NCI-H1694 treated with DMSO at 0.1 percent for 48 hours (cell line): ENCODE results near the gene TMEM50B.
"Not testable (repeated sequence)": the region's sequence is repeated elsewhere in the genome, so short reads cannot be mapped to it uniquely, and the experiment has no call there.

Experiments
- DNase-seq: peaks from one replicate; lab custom pipeline; 2025; lab: John Stamatoyannopoulos, UW

TMEM50B gene

DNA sequence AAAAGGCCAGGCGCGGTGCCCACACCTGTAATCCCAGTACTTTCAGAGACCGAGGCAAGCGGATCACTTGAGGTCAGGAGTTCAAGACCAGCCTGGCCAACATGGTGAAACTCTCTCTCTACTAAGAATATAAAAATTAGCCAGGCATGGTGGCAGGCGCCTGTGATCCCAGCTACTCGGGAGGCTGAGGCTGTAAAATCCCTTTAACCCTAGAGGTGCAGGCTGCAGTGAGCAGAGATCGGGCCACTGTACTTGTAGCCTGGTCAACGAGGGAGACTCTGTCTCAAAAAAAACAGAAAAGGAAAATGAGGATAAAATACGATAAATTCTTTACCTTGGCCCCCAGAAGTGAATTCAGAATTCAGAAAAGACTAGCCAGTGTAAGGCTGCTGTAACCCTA lies 1.6 kb downstream of the TMEM50B start:
- no peak for DNase-seq

DNA sequence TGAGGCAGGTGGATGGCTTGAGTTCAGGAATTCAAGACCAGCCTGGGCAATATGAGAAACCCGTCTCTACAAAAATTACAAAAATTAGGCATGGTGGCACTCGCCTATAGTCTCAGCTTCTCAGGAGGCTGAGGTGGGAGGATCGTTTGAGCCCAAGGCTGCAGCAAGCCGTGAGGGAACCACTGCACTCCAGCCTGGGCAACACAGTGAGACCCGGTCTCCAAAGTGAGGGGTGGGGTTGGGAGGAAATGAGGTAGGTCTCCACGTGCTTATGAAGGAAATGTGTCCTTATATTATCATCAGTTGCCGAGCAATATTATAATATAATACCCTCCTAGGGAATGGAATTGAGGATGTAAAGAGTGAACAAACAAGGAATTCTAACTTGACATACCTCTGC lies 2.7 kb downstream of the TMEM50B start:
- DNase-seq: no peak

DNA sequence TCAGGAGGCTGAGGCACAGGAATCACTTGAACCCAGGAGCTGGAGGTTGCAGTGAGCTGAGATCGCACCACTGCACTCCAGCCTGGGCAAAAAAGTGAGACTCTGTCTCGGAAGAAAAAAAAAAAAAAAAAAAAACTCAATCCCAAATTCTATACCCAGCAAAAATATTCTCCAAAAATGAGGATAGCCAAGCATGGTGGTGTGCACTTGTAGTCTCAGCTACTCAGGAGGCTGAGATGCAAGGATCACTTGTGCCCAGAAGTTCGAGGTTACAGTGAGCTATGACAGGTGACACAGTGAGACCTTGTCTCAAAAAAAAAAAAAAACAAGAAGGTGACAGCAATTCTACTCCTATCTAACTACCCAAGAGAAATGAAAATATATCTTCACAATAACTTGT lies 6.4 kb downstream of the TMEM50B start:
- no peak for DNase-seq

DNA sequence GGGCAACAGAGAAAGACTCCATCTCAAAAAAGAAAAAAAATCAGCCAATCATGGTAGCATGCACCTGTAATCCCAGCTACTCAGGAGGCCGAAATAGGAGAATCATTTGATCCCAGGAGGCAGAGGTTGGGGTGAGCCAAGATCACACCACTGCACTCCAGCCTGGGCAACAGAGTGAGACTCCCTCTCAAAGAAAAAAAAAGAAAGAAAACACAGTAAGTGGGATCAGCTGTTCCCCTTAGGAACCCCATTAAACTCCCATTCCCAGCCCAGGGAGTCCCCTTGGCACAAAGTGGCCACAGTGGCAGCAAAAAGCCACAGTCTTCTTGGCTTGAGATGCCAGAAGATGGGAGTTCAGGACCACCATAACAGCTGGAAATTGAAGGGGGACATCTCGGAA lies 9.1 kb downstream of the TMEM50B start:
- DNase-seq: no peak

DNA sequence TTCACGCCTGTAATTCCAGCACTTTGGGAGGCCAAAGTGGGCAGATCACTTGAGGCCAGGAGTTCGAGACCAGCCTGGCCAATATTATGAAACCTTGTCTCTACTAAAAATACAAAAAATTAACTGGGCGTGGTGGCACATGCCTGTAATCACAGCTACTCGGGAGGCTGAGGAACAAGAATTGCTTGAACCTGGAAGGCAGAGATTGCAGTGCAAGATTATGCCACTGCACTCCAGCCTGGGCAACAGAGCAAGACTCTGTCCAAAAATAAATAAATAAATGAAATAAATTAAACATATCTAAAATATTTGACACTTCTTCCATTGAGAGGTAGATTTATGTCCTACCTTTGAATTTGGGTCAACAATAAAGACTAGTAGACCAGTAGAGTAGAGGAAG lies 10.6 kb downstream of the TMEM50B start:
- not testable (repeated sequence) for DNase-seq

DNA sequence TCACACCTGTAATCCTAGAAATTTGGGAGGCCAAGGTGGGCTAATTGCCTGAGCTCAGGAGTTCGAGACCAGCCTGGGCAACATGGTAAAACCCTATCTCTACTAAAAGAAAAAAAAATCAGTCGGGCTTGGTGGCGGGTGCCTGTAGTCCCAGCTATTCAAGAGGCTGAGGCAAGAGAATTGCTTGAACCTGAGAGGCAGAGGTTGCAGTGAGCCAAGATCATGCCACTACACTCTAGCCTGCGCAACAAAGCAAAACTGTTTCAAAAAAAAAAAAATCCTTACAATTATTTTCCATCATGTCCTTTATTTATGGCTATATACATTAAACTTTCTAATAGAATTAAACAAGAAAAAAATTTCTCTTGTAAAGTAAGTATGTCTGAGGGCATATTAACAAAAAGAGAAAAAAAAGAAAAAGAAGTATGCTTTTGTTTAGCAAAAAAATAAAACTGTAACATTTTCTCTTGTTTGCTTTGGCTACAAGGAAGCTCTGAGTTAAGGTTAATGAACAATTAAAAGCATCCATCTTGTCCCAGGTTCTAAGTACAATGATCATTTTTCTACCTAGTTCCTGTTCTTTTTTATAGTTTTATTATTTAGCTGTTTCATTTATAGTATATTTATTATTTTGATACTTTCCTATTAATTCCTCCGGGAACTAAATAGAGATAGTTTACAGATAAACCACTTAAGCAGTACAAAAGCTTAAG lies 18.1 kb downstream of the TMEM50B start:
- DNase-seq: no peak

DNA sequence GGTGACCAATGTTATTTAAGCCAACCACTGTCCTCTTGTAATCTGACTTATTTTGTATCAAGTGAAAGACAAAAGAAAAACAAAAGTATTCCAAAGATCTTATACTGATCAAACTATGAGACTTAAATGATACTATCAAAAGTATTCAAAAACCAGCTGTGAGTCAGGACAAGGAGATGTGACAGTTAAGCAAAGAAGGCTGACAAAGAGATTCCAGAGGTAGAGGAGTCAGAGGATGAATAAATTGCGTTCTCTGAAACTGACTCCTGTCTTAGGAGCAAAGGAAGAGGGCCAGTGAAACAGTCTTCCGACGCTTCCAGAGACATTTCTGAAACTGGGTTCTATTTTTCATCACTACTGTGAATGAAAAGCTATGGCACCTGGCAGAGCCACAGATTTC lies 20.9 kb downstream of the TMEM50B start:
- no peak for DNase-seq

DNA sequence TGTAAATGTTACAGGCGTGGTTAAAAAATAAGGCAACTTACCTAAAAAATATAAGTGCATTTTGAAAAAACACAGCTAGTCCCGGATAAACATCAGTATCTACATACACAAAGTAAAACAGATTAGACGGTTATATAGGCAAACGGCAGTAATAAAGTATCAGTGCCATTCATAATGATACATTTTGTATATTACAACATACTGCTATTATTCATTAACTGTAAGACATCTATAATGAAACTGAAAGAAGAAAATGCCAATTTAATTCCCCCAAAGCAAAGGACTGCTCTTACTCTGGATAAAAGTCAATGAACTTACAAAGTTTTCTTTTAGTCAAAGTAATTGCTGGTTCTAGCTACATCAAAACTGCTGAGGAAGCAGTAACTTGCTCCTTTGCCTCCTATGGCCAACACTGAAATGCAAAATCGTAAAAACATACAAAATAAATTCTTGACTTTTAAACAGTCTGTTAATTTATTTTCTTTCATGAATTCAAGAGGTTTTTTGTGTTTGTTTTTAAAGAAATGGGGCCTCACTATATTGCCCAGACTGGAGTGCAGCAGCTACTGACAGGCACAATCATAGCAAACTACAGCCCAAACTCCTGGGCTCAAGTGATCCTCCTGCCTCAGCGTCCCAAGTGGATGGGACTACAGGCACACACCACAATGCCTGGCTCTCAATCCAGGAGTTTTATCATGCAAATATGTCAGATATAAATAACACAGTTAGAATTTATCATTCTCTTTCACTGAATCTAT lies 23.9 kb downstream of the TMEM50B start:
- no peak for DNase-seq

DNA sequence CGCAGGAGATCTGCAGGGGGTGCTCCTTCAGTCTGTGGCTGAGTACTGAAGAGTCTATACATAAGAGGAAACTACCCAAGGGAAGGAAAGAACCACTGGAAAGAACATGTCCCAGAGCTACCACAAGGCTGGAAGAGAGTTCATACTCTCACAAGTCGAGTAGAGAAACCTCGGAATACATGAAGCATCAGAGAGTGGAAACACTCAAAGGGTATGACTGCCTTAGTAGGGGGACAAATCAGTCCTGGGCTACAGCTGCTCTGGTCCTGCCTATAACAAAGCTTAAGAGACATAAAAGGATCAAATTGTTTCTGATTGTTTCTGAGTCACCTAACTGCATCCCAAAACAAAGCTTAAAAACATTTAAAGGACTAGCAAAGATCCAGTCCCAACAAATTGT lies 27.4 kb downstream of the TMEM50B start:
- DNase-seq: no peak

DNA sequence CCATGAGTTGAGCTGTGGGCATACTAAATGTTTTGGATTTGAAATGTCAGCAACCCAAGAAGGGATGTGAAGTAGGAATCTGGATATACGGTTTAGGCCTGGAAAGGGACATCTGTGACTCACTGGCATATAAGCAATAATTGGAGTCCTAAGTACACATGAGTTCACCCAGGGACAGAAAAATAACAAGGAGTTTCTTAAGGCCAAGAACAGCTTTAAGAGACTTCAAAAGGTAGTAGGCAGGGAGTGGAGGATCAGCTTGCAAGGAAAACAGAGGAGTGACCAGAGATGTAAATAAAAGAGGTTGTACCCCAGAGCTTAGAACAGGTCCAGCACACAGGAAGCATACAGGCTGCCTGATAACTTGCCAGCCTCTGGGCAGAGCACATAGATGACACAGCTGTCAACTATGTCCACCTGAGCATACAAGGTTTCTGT lies 28.1 kb downstream of the TMEM50B start:
- DNase-seq: no peak

DNA sequence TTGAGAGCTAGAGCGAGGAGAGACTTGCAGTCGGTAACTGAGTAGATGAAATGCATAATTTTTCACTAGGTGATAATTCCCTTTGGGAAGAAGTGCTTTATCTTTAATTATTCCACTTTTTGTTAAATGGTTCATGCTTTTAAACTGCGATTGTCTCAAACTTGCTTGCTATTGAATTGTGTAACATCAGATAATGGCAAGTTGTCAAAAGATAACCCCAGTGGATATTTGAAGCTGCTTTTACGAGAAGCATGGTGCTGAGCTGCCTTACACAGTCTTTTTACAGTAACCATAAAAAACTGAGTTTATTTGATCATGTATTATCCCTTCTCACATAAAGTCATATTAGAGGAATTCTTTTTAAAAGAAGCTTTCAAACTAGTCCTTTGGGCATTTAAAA lies 30.2 kb downstream of the TMEM50B start:
- no peak for DNase-seq

DNA sequence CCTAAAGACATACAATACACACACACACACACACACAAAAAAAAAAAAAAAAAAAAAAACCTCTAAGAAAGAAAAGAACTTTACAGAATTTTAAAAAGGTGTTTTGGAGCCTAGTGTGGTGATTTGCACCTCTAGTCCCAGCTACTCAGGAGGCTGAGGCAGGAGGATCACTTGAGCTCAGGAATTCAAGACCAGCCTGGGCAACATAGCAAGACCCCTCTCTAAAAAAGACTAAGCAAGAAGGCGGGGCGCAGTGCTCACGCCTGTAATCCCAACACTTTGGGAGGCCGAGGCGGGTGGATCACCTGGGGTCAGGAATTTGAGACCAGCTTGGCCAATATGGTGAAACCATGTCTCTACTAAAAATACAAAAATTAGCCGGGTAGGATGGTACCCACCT lies 33.2 kb downstream of the TMEM50B start:
- not testable (repeated sequence) for DNase-seq

DNA sequence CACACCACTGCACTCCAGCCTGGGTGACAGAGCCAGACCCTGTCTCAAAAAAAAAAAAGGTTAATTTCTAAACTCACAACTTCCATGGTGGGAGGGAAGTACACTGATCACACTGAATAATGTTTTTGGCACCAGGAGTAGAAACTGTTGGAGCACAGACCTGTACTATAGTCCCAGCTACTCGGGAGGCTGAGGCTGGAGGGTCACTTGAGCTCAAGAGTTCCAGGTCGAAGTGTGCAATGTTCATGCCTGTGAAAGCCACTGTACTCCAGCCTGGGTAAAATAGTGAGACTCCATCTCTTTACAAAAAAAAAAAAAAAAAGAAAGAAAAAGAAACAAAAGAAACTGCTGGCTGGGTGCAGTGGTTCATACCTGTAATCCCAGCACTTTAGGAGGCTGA lies 35.3 kb downstream of the TMEM50B start:
- DNase-seq: no peak

DNA sequence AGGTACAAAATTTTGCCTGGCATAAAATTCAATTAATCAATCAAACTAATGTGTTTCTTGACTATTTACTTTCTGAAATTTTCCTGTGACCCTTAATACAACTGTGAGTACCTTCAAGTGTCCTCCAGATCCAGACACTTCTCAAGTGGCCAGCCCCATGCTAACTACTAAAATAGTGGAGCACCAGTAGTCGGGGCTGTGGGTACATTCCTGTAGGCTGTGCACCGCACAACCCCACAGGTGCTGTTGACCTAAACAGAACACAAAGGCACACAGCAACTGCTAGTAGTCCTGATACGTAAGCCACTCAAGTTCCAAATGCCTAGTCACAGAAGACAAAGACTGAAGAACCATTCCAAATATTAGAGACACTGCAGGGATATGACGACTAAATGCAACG lies 36.6 kb downstream of the TMEM50B start:
- DNase-seq: no peak

DNA sequence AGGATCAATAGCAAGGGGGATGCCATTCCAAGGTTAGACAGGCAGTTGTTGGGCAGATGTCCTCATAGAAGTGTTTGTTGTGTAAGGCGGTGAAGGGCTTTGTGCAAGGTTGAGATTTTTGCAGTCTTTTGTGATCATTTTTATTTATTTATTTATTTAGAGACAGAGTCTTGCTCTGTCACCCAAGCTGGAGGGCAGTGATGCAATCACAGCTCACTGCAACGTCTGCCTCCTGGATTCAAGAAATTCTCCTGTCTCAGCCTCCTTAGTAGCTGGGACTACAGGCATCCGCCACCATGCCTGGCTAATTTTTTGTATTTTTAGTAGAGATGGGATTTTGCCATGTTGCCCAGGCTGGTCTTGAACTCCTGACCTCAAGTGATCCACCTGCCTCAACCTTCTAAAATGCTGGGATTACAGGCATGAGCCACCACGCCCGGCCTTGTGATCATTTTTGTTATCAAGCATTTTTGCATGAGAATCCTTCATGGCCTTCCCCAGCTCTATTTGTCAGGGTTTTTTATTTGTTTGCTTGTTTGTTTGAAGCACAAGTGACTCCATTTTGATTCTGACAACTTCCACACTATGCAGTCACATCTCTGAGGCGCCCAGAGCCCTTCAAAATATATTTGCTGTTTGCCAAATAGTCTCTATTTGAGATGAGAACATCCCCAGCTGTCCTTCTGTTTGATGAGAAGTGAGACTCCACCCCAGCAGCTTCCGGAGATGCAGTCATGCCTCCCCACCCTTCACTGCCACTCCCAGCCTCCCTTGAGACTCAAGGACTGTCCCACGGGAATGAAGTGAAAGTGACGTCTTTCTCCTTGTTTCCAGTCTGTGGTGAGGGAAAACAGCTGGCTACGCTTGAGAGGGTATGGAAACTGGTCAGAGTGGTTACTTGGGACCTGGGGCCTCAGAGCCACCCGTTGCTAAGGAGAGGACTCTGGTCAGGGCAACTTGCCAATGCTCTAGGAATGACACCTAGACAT lies 38.0 kb downstream of the TMEM50B start:
- DNase-seq: peak; percentile 14

DNA sequence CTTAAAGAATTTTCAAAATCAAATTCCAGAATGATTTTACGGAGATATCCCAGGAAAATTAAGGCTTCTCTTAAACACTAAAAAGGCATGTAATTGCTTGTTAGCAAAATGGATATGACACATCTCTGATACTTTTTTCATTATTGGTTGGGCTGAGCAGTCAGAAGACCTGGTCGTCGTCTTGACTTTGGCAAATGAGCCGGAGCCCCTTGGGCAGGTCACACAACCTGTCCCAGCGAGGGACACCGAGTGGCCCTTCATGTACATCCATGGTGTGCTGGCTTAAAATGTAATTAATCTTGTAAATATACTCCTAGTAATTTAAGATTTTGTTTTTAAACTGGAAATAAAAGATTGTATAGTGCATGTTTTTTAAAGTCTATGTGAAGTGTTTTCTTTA lies 42.6 kb downstream of the TMEM50B start:
- no peak for DNase-seq

DNA sequence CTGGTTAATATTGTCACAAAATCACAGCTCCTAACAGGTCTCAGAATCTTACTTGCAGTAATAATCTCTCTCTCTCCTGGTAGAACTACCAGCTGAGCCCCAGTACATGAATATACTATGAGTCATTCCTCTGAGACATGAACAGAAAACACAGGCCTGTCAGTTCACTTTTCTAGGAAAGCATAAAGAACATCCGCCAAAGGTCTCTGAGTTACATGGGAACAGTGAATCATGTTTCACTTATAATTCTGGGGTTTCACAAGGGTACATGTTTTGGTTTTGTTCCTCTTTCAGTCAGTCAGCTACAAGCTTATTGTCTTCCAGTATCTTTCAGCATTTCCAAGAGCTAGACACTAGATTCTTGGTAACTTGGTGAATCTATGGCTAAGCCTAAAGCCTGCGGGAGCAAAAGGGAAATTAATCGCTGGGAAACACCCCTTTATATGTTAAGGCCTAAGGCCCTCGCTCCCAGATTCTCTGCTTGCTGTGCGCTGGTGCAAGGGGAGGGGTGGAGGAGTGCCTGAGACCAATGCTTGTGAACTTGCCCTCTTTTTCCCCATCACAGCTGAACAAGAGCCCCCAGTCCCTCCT lies 44.9 kb downstream of the TMEM50B start:
- DNase-seq: no peak

DNA sequence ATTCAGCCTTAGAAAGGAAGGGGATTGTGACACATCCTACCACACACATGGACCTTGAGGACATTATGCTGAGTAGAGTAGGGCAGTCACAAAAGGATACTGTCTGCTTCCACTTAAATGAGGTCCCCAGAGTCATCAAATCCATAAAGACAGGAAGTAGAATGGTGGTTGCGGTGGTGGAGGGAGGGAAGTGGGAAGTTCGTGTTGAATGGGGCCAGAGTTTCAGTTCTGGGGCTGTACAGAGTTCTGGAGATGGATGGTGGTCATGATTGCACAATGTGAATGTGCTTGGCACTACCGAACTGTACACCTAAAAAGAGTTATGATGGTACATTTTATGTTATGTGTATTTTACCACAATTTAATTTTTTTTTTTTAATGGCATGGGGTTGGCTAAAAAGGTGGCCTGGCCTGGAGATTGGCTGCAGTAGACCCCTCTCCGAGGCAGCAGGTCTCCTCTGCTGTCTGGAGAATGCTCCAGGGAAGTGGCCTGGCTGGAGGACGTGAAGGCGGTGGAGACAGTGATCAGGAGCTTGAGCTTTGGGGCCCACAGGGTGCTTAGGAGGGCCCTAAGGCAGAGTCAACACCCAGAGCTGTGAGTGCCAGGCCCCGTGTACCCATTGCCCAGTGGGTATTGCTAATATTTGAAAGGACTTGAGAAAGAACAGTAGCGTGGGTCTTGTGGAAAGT lies 46.2 kb downstream of the TMEM50B start:
- no peak for DNase-seq

DNA sequence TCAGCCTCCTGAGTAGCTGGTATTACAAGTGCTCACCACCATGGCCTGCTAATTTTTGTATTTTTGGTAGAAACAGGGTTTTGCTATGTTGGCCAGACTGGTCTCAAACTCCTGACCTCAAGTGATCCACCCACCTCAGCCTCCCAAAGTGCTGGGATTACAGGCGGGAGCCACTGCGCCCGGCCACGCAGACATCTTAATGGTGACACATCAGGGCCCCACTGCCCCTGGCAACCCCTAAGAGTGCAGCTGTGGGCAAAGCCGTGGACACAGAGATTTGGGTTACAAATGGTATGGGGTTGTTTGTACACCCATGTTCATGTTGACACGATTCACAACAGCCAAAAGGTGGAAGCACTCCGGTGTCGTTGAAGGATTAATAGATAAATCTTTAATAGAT lies 46.8 kb downstream of the TMEM50B start:
- no peak for DNase-seq

DNA sequence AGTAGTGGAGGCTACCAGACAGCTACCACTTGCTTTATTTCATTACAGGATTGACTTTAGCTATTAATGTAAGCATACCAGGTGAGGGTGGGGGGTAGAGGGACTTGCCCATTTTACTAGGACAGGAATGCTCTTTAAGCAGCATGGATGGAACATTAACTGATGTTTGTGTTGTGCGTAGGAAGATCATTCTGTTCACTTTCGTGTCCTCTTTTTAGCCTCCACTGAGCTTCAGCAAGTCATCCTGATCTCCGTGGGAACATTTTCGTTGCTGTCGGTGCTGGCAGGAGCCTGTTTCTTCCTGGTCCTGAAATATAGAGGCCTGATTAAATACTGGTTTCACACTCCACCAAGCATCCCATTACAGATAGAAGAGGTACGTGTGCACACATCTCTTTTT lies 47.3 kb downstream of the TMEM50B start:
- no peak for DNase-seq

DNA sequence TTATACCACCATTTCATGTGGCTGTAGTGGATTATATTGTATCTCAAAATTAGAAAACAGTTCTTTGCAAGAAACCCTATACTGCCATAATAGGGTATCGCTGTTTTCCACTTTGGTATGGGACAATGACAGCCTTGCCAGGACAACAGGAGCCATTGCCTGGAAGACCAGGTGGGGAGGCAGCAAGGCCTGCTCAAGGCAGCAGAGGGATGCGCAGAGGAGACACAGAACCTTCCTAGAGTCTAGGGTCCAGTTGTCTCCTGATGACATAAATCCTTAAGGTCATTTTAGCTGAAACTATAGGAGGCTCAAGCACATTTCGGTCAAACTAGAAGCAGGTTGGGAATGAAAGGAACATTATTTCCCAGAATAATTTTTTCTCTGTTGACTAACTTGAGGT lies 48.9 kb downstream of the TMEM50B start:
- no peak for DNase-seq

DNA sequence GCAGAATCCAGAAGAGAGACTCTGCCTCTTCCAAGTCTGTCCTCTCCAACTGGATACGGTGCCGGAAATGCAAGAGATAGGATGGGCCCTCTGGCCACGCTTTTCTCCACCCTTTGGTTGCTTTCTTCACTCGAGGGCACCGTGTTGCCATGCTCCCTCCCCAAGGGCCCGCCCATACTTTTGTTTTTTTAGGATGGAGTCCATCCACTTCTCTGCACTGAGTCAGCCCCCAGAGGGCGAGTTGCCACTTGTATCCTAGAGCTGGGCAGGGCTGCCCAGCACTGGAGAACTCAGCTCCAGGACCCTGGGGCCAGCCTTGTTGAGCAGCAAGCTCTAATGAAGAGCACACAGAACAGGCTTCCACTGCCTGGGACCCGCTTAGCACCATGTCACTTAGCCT lies 51.1 kb downstream of the TMEM50B start:
- no peak for DNase-seq
